ENCODE measurements around the gene CNOT1.

The CNOT1 gene

DNA sequence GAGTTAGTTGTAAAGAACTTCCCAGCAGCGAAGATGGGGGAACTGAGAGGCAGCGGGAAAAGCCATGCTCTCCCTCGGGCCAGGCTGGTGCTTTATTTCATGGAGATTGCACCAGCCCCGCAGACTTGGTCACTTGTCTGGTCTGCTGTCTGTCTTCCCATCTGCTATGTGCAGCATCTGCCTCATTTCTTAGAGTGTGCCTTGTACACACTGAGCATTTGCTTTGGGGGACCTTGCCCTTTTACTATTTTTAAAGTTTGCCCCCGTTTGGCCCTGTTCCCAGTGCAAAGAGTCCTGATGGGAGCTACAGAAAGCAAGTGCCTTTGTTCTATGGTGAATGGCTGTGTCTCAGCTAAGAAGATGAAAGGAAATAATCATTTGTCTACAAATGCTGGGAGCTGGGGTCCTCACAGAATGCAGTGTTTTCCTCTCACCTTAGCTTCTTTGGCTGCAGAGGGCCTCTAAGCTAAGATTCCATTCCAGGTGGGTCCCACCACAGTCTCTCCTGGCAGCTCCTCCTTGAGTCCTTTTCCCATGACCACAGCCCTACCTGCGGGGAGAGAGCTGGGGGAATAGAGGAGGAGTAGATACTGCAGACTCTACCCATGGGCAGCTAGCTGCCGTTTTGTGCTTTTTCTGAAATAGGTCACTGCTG, 25.1 kb upstream of the CNOT1 start:
- no peak overlapping the region for H3K27ac ChIP-seq (ENCODE audit: low read depth, low read length)
- H3K9me3 ChIP-seq (ENCODE audit: control insufficient read depth, insufficient read depth, low read depth, low read length) = no peaks in the 10 kb centered on the region
- no peak overlapping the region for H3K4me3 ChIP-seq (ENCODE audit: low read depth, low read length)
- peaks cover 3% of the 10 kb centered on the region; the same call in 1 of the 2 replicates for H3K4me1 ChIP-seq (ENCODE audit: control insufficient read depth, insufficient read depth, low read length)
- H3K27me3 ChIP-seq (ENCODE audit: control insufficient read depth, insufficient read depth, low read length) = no peaks in the 10 kb centered on the region; the same call in 1 of the 2 replicates
- no peak overlapping the region for H3K9ac ChIP-seq (ENCODE audit: low read length)
- H3K36me3 ChIP-seq (ENCODE audit: control insufficient read depth, insufficient read depth, low read length) = no peaks in the 10 kb centered on the region

GRCh38 chr16:58652741-58653140, 23.1 kb upstream of the CNOT1 start:
- Histone ChIP-seq H3K9ac (ENCODE audit: low read length) (no peak overlapping the region), H3K4me1 (ENCODE audit: control insufficient read depth, insufficient read depth, low read length) (peaks cover 5% of the 10 kb centered on the region; the same call in 1 of the 2 replicates), H3K27ac (ENCODE audit: low read depth, low read length) (no peak overlapping the region), H3K9me3 (ENCODE audit: control insufficient read depth, insufficient read depth, low read depth, low read length) (no peaks in the 10 kb centered on the region), H3K4me3 (ENCODE audit: low read depth, low read length) (no peak overlapping the region), H3K36me3 (ENCODE audit: control insufficient read depth, insufficient read depth, low read length) (no peaks in the 10 kb centered on the region), H3K27me3 (ENCODE audit: control insufficient read depth, insufficient read depth, low read length) (no peaks in the 10 kb centered on the region; the same call in 1 of the 2 replicates)

GRCh38 chr16:58651965-58652348, 22.3 kb upstream of the CNOT1 start:
- Histone ChIP-seq H3K9ac (ENCODE audit: low read length) (no peak overlapping the region), H3K4me1 (ENCODE audit: control insufficient read depth, insufficient read depth, low read length) (peaks cover 5% of the 10 kb centered on the region; the same call in 1 of the 2 replicates), H3K9me3 (ENCODE audit: control insufficient read depth, insufficient read depth, low read depth, low read length) (no peaks in the 10 kb centered on the region), H3K4me3 (ENCODE audit: low read depth, low read length) (no peak overlapping the region), H3K27me3 (ENCODE audit: control insufficient read depth, insufficient read depth, low read length) (no peaks in the 10 kb centered on the region; the same call in 1 of the 2 replicates), H3K36me3 (ENCODE audit: control insufficient read depth, insufficient read depth, low read length) (no peaks in the 10 kb centered on the region), H3K27ac (ENCODE audit: low read depth, low read length) (no peak overlapping the region)

GRCh38 chr16:58649707-58650106, 20.1 kb upstream of the CNOT1 start:
- no peaks in the 10 kb centered on the region for H3K36me3 ChIP-seq (ENCODE audit: control insufficient read depth, insufficient read depth, low read length)
- H3K27ac ChIP-seq (ENCODE audit: low read depth, low read length) = no peak overlapping the region
- H3K4me1 ChIP-seq (ENCODE audit: control insufficient read depth, insufficient read depth, low read length) = peaks cover 5% of the 10 kb centered on the region; the same call in 1 of the 2 replicates
- H3K9me3 ChIP-seq (ENCODE audit: control insufficient read depth, insufficient read depth, low read depth, low read length) = no peaks in the 10 kb centered on the region
- no peaks in the 10 kb centered on the region; the same call in 1 of the 2 replicates for H3K27me3 ChIP-seq (ENCODE audit: control insufficient read depth, insufficient read depth, low read length)
- no peak overlapping the region for H3K4me3 ChIP-seq (ENCODE audit: low read depth, low read length)
- no peak overlapping the region for H3K9ac ChIP-seq (ENCODE audit: low read length)

- H3K27ac ChIP-seq (ENCODE audit: low read depth, low read length) = no peak overlapping the region
- H3K36me3 ChIP-seq (ENCODE audit: control insufficient read depth, insufficient read depth, low read length) = no peaks in the 10 kb centered on the region
- no peak overlapping the region for H3K9ac ChIP-seq (ENCODE audit: low read length)
- H3K4me1 ChIP-seq (ENCODE audit: control insufficient read depth, insufficient read depth, low read length) = 0 out of 2 replicates have a peak, but pooled peaks cover 3% of the 10 kb centered on the region
- H3K4me3 ChIP-seq (ENCODE audit: low read depth, low read length) = no peak overlapping the region
- H3K27me3 ChIP-seq (ENCODE audit: control insufficient read depth, insufficient read depth, low read length) = no peaks in the 10 kb centered on the region
- H3K9me3 ChIP-seq (ENCODE audit: control insufficient read depth, insufficient read depth, low read depth, low read length) = no peaks in the 10 kb centered on the region
Measured at GRCh38 chr16:58647107-58647506, 17.5 kb upstream of the CNOT1 start.

DNA sequence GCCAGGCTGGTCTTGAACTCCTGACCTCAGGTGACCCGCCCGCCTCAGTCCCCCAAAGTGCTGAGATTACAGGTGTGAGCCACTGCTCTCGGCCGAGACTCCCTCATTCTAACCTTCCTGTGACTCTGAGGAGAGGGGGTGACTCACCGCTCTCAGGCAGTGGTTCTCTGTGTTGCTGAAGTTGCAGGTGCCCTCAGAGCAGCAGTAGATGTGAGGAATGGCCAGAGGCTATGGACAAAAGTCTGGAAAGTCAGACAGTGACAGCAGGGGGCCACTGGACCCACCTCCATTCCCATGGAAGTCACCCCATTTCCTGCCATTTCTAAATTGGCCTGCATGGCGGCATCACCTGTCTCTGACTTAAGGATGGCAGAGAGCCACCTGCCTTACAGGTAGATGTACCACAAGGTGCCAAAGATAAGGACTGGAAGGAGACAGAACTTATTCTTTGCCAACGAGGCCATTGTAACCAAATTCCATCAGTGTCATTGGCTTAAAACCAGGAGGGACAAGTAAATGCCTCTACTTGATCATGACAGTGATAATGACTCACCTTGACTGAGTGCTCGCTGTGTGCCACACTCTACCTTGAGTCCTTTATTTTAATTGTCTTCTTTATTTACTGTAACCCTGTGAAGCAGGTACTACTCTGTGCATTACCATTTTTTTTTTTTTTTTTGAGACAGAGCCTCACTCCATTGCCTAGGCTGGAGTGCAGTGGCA, 15.3 kb upstream of the CNOT1 start:
- H3K4me1 ChIP-seq (ENCODE audit: control insufficient read depth, insufficient read depth, low read length) = 0 out of 2 replicates have a peak, but pooled peaks cover 3% of the 10 kb centered on the region
- H3K36me3 ChIP-seq (ENCODE audit: control insufficient read depth, insufficient read depth, low read length) = no peaks in the 10 kb centered on the region
- H3K27ac ChIP-seq (ENCODE audit: low read depth, low read length) = no peak overlapping the region
- H3K4me3 ChIP-seq (ENCODE audit: low read depth, low read length) = no peak overlapping the region
- H3K9ac ChIP-seq (ENCODE audit: low read length) = no peak overlapping the region
- no peaks in the 10 kb centered on the region for H3K9me3 ChIP-seq (ENCODE audit: control insufficient read depth, insufficient read depth, low read depth, low read length)
- no peaks in the 10 kb centered on the region for H3K27me3 ChIP-seq (ENCODE audit: control insufficient read depth, insufficient read depth, low read length)

DNA sequence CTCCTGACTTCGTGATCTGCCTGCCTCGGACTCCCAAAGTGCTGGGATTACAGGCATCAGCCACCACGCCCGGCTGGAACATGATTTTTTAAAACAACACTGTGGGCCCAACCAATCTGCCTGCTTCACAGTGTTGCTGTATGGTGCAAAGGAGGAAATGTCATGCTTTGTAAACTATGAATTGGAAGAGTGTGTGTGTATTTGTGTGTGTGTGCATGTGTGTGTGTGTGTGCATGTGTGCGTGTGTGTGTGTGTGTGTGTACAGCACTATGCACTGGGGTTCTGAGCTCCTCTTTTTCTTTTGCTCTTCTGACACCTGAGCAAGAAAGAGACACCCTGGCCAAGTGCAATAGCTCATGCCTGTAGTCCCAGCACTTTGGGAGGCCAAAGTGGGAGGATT, 14.5 kb upstream of the CNOT1 start:
- Histone ChIP-seq H3K4me3 (ENCODE audit: low read depth, low read length) (no peak overlapping the region), H3K4me1 (ENCODE audit: control insufficient read depth, insufficient read depth, low read length) (0 out of 2 replicates have a peak, but pooled peaks cover 3% of the 10 kb centered on the region)

GRCh38 chr16:58640949-58641348, 11.3 kb upstream of the CNOT1 start:
- no peak overlapping the region for H3K4me3 ChIP-seq (ENCODE audit: low read depth, low read length)
- H3K27ac ChIP-seq (ENCODE audit: low read depth, low read length) = no peak overlapping the region
- H3K4me1 ChIP-seq (ENCODE audit: control insufficient read depth, insufficient read depth, low read length) = 0 out of 2 replicates have a peak, but pooled peaks cover 2% of the 10 kb centered on the region
- H3K9me3 ChIP-seq (ENCODE audit: control insufficient read depth, insufficient read depth, low read depth, low read length) = no peaks in the 10 kb centered on the region
- H3K27me3 ChIP-seq (ENCODE audit: control insufficient read depth, insufficient read depth, low read length) = no peaks in the 10 kb centered on the region
- H3K9ac ChIP-seq (ENCODE audit: low read length) = no peak overlapping the region
- H3K36me3 ChIP-seq (ENCODE audit: control insufficient read depth, insufficient read depth, low read length) = no peaks in the 10 kb centered on the region

More for the DNA sequence above, 14.5 kb upstream of the CNOT1 start:
- no peak overlapping the region for H3K27ac ChIP-seq (ENCODE audit: low read depth, low read length)
- no peaks in the 10 kb centered on the region for H3K36me3 ChIP-seq (ENCODE audit: control insufficient read depth, insufficient read depth, low read length)
- H3K9me3 ChIP-seq (ENCODE audit: control insufficient read depth, insufficient read depth, low read depth, low read length) = no peaks in the 10 kb centered on the region
- H3K9ac ChIP-seq (ENCODE audit: low read length) = no peak overlapping the region
- no peaks in the 10 kb centered on the region for H3K27me3 ChIP-seq (ENCODE audit: control insufficient read depth, insufficient read depth, low read length)

GRCh38 chr16:58639836-58640235, 10.2 kb upstream of the CNOT1 start:
- no peaks in the 10 kb centered on the region for H3K36me3 ChIP-seq (ENCODE audit: control insufficient read depth, insufficient read depth, low read length)
- no peak overlapping the region for H3K4me3 ChIP-seq (ENCODE audit: low read depth, low read length)
- H3K4me1 ChIP-seq (ENCODE audit: control insufficient read depth, insufficient read depth, low read length) = 0 out of 2 replicates have a peak, but pooled peaks cover 2% of the 10 kb centered on the region
- no peaks in the 10 kb centered on the region for H3K9me3 ChIP-seq (ENCODE audit: control insufficient read depth, insufficient read depth, low read depth, low read length)
- no peak overlapping the region for H3K9ac ChIP-seq (ENCODE audit: low read length)
- no peaks in the 10 kb centered on the region for H3K27me3 ChIP-seq (ENCODE audit: control insufficient read depth, insufficient read depth, low read length)
- H3K27ac ChIP-seq (ENCODE audit: low read depth, low read length) = no peak overlapping the region

DNA sequence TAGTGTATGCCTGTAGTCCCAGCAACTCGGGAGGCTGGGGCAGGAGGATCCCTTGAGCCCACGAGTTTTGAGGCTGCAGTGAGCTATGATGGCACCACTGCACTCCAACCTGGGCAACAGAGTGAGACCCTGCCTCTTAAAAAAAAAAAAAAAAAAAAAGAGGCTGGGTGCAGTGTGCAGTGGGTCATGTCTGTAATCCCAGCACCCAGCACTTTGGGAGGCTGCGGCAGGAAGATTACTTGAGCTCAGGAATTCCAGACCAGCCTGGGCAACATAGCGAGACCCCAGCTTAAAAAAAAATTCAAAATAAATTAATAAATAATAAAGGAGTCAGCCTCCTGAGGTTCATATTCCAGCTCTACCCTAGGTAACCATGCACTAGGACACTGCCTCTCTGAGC, 9.6 kb upstream of the CNOT1 start:
- Histone ChIP-seq H3K9ac (ENCODE audit: low read length) (no peak overlapping the region), H3K4me1 (ENCODE audit: control insufficient read depth, insufficient read depth, low read length) (0 out of 2 replicates have a peak, but pooled peaks cover 2% of the 10 kb centered on the region), H3K36me3 (ENCODE audit: control insufficient read depth, insufficient read depth, low read length) (no peaks in the 10 kb centered on the region), H3K9me3 (ENCODE audit: control insufficient read depth, insufficient read depth, low read depth, low read length) (no peaks in the 10 kb centered on the region), H3K27ac (ENCODE audit: low read depth, low read length) (no peak overlapping the region), H3K4me3 (ENCODE audit: low read depth, low read length) (no peak overlapping the region), H3K27me3 (ENCODE audit: control insufficient read depth, insufficient read depth, low read length) (no peaks in the 10 kb centered on the region)

Data from HUES6 (cell line).